ENCODE measurements around the gene ZMYM3.

The ZMYM3 gene

GRCh38 chrX:71250841-71251240 is 3.1 kb downstream of the ZMYM3 start:
- no peak for DNase-seq (ENCODE audit: low read depth)
- TF ChIP-seq CTCF (conservative IDR thresholded peaks at IDR 0.05; ENCODE audit: control insufficient read depth, insufficient read depth, low read depth, low read length): no peak
- no peak overlapping the region for H3K4me3 ChIP-seq (ENCODE audit: control insufficient read depth, low read depth, low read length)

GRCh38 chrX:71245159-71245558 is 8.8 kb downstream of the ZMYM3 start:
- TF ChIP-seq CTCF (conservative IDR thresholded peaks at IDR 0.05; ENCODE audit: control insufficient read depth, insufficient read depth, low read depth, low read length): no peak
- H3K4me3 ChIP-seq (ENCODE audit: control insufficient read depth, low read depth, low read length): no peak overlapping the region
- DNase-seq (ENCODE audit: low read depth): no peak

GRCh38 chrX:71244359-71245128 is 9.4 kb downstream of the ZMYM3 start:
- no peak for DNase-seq (ENCODE audit: low read depth)
- TF ChIP-seq CTCF (conservative IDR thresholded peaks at IDR 0.05; ENCODE audit: control insufficient read depth, insufficient read depth, low read depth, low read length): no peak
- no peak overlapping the region for H3K4me3 ChIP-seq (ENCODE audit: control insufficient read depth, low read depth, low read length)

GRCh38 chrX:71241301-71241700 is 12.6 kb downstream of the ZMYM3 start:
- no peak for TF ChIP-seq CTCF (conservative IDR thresholded peaks at IDR 0.05; ENCODE audit: control insufficient read depth, insufficient read depth, low read depth, low read length)
- DNase-seq (ENCODE audit: low read depth): no peak
- H3K4me3 ChIP-seq (ENCODE audit: control insufficient read depth, low read depth, low read length): no peak overlapping the region

- no peak overlapping the region for H3K4me3 ChIP-seq (ENCODE audit: control insufficient read depth, low read depth, low read length)
- no peak for DNase-seq (ENCODE audit: low read depth)
- no peak for TF ChIP-seq CTCF (conservative IDR thresholded peaks at IDR 0.05; ENCODE audit: control insufficient read depth, insufficient read depth, low read depth, low read length)
These were observed 14.2 kb downstream of the ZMYM3 start for GRCh38 chrX:71239781-71240180.

- no peak for DNase-seq (ENCODE audit: low read depth)
- no peak overlapping the region for H3K4me3 ChIP-seq (ENCODE audit: control insufficient read depth, low read depth, low read length)
- no peak for TF ChIP-seq CTCF (conservative IDR thresholded peaks at IDR 0.05; ENCODE audit: control insufficient read depth, insufficient read depth, low read depth, low read length)
These were observed 17.1 kb downstream of the ZMYM3 start for GRCh38 chrX:71236836-71237235.

All from fibroblast of mammary gland (primary cell).